Activated naive CD4-positive, alpha-beta T cell treated with anti-CD3 and anti-CD28 coated beads for 36 hours (primary cell): ENCODE data around the gene TFIP11. TPM values are rescaled to one million over a fixed set of nuclear protein-coding genes. Genes with fewer than 3 reads are reported as not detected.

ENCODE experiments used
- CTCF ChIA-PET: fragments of 350-600 bp; sonication (Branson Sonifier 250); formaldehyde crosslinking; loops from one replicate; lab custom pipeline; 2021; ENCODE audit warnings: antibody characterized with exemption; lab: Charles Lee
- DNase-seq: peaks from one replicate; pipeline ENCODE4 v3.0.0-alpha.2; 2020
- H3K27ac Mint-ChIP-seq: one replicate; pipeline ENCODE4 v1.8.0; 2021; ENCODE audit warnings: mild to moderate bottlenecking, mixed read lengths
- H3K27me3 Mint-ChIP-seq: one replicate; pipeline ENCODE4 v1.8.0; 2021; ENCODE audit warnings: low read depth, mixed read lengths
- H3K36me3 Mint-ChIP-seq: one replicate; pipeline ENCODE4 v1.8.0; 2021; ENCODE audit warnings: low read depth, mixed read lengths
- H3K4me1 Mint-ChIP-seq: one replicate; pipeline ENCODE4 v1.8.0; 2021; ENCODE audit warnings: low read depth, mixed read lengths
- H3K4me3 Mint-ChIP-seq: one replicate; pipeline ENCODE4 v1.8.0; 2021; ENCODE audit warnings: mild to moderate bottlenecking, moderate library complexity, mixed read lengths
- H3K9me3 Mint-ChIP-seq: one replicate; pipeline ENCODE4 v1.8.0; 2021; ENCODE audit warnings: mixed read lengths
- intact Hi-C: fragments of 100-400 bp; cut with micrococcal nuclease; formaldehyde crosslinking; loops from one replicate; pipeline ENCODE4 v1.15.1; 2023
- total RNA-seq, 2 experiments: library from RNA; stranded (reverse); gene quantifications; one replicate each; pipeline ENCODE4 v1.2.3, GENCODE V29; 2021

The TFIP11 gene
- total RNA-seq, 2 experiments from 2014 or later, result 33.3 to 34.4 TPM

- Mint-ChIP-seq H3K27ac (peak overlapping the region; percentile 84), H3K9me3 (no peaks in the 10 kb centered on the region), H3K4me3 (peak overlapping the region; percentile 82), H3K27me3 (no peaks in the 10 kb centered on the region), H3K36me3 (peaks cover 17% of the 10 kb centered on the region), H3K4me1 (peaks cover 60% of the 10 kb centered on the region)
- CTCF ChIA-PET, result interaction anchor here (0.6 to 1.7 kb wide), 6 partner anchors 20 to 189 kb away, joined by 3 to 5 read pairs (median 4); no protein-coding TSS in a partner anchor
- DNase-seq, result no peak
- intact Hi-C loops, result loop anchor here (1.0 to 5.0 kb wide), 3 partner anchors 55 to 107 kb away; partner anchors contain the start of gene TPST2
Observed at GRCh38 chr22:26483043-26483438, 29.2 kb downstream of the TFIP11 start.

DNA sequence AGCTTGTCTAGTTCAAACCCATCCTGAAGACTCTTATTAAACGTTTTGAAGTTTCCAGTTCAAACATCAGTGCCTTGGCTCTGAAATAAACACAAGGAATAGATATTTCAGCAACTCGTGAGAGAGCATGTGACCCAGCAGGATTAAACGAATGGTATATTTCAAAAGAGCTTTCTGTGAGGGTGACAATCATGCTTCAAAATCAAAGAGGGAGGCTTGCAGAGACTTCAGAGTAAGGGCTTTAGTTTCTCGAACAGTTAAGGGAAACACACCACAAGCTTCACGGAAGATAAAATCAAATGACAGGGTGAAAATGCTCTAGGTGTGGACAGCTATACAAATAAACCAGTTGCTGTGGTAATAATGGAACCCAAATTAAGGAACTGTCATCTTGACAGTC is 30.1 kb downstream of the TFIP11 start:
- H3K36me3 Mint-ChIP-seq, result peaks cover 26% of the 10 kb centered on the region
- intact Hi-C loops, result loop anchor here (5.0 kb wide), 1 partner anchor 85 kb away; no protein-coding TSS in a partner anchor

DNA sequence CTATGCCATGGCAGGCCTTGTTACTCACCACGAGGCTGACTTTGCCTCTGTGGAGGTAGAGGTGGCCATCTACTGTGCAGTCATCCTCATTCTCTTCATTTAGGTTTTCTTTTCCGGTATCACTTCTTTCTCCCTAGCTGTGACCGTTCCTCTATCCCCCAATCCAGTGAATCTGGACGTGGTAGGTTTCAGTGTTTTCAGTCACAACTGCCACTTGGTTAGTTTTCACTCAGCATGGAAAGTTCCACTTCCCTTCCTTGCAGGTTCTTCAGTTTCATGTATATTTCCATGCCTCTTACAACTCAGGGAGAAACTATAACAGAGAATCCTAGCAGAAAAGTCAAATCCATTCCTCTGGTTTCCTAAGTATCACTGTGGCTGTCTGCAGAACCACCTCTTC is 30.6 kb downstream of the TFIP11 start:
- intact Hi-C loops, result loop anchor here (5.0 kb wide), 1 partner anchor 84 kb away; no protein-coding TSS in a partner anchor
- Mint-ChIP-seq H3K4me3 (peak overlapping the region; percentile 82), H3K9me3 (no peaks in the 10 kb centered on the region), H3K36me3 (peaks cover 29% of the 10 kb centered on the region), H3K4me1 (peaks cover 72% of the 10 kb centered on the region), H3K27ac (peak overlapping the region; percentile 84), H3K27me3 (no peaks in the 10 kb centered on the region)
- DNase-seq, result peak; percentile 19
- CTCF ChIA-PET, result interaction anchor here (0.6 to 2.3 kb wide), 7 partner anchors 19 to 169 kb away, joined by 3 to 10 read pairs (median 4); no protein-coding TSS in a partner anchor

More for the DNA sequence above, 30.1 kb downstream of the TFIP11 start:
- no peak for DNase-seq
- no peaks in the 10 kb centered on the region for H3K27me3 Mint-ChIP-seq
- CTCF ChIA-PET, result interaction anchor here (0.6 to 2.3 kb wide), 7 partner anchors 19 to 168 kb away, joined by 3 to 10 read pairs (median 5); no protein-coding TSS in a partner anchor
- peaks cover 69% of the 10 kb centered on the region for H3K4me1 Mint-ChIP-seq
- H3K4me3 Mint-ChIP-seq, result peak overlapping the region; percentile 82
- no peaks in the 10 kb centered on the region for H3K9me3 Mint-ChIP-seq
- H3K27ac Mint-ChIP-seq, result peak overlapping the region; percentile 84

- H3K4me3 Mint-ChIP-seq, result peak overlapping the region; percentile 54
- H3K27me3 Mint-ChIP-seq, result no peaks in the 10 kb centered on the region
- H3K36me3 Mint-ChIP-seq, result peaks cover 32% of the 10 kb centered on the region
- DNase-seq, result no peak
- no peaks in the 10 kb centered on the region for H3K9me3 Mint-ChIP-seq
- H3K27ac Mint-ChIP-seq, result no peak overlapping the region
- intact Hi-C loops, result loop anchor here (5.0 kb wide), 1 partner anchor 84 kb away; no protein-coding TSS in a partner anchor
- CTCF ChIA-PET, result interaction anchor here (1.2 to 2.3 kb wide), 6 partner anchors 18 to 115 kb away, joined by 3 to 10 read pairs (median 4); no protein-coding TSS in a partner anchor
- peaks cover 72% of the 10 kb centered on the region for H3K4me1 Mint-ChIP-seq
Observed at GRCh38 chr22:26481112-26481693, 31.1 kb downstream of the TFIP11 start.

DNA sequence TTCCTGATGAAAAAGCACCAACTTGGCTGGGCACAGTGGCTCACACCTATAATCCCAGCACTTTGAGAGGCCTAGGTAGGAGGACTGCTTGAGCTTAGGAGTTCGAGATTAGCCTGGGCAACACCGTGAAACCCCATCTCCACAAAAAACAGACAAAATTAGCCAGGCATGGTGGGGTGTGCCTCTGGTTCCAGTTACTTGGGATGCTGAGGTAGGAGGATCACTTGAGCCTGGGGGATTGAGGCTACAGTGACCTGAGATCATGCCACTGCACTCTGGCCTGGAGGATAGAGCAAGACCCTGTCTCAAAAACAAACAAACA is 31.7 kb downstream of the TFIP11 start:
- Mint-ChIP-seq H3K9me3 (no peaks in the 10 kb centered on the region), H3K27ac (no peak overlapping the region), H3K36me3 (peaks cover 32% of the 10 kb centered on the region), H3K4me1 (peaks cover 66% of the 10 kb centered on the region), H3K4me3 (peak overlapping the region; percentile 54), H3K27me3 (no peaks in the 10 kb centered on the region)
- CTCF ChIA-PET, result interaction anchor here (1.2 to 2.3 kb wide), 4 partner anchors 19 to 115 kb away, joined by 3 to 10 read pairs (median 4); no protein-coding TSS in a partner anchor
- no peak for DNase-seq
- intact Hi-C loops, result loop anchor here (5.0 kb wide), 1 partner anchor 83 kb away; no protein-coding TSS in a partner anchor

DNA sequence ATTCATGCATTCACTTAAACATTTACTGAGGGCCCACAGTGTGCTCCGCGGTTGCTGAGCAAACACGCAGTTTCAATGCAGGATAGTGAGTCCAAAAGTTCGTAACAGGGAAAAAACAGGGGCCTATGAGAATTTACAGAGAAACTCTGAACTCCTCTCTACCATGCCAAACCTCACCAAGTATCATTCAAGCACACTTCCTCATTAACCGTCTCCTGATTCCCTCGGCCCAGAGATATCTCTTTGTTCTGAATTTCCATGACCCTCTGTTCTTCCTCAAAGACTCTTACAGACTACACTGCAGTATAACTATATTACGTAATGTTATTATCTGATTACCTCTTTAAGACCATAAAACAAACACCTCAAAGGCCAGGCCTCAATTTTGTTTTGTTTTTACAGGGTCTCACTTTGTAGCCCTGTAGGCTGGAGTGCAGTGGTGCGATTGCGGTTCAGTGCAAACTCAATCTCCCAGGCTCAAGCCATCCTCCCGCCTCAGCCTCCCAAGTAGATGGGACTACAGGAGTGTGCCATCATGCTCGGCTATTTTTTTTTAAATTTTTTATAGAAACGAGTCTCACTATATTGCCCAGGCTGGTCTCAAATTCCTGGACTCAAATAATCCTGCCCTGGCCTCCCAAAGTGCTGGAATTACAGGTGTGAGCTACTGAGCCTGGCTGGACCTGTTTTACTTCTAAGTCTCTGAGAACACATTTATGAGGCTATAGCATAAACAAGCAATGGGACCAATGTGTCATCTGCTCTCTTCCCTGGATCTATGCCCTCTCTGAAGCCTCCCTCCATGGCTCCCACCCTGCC is 32.3 kb downstream of the TFIP11 start:
- CTCF ChIA-PET, result interaction anchor here (0.6 to 2.3 kb wide), 9 partner anchors 9 to 1439 kb away, joined by 3 to 11 read pairs (median 4); partner anchors contain the start of gene PITPNB
- H3K36me3 Mint-ChIP-seq, result peaks cover 32% of the 10 kb centered on the region
- peaks cover 61% of the 10 kb centered on the region for H3K4me1 Mint-ChIP-seq
- H3K27ac Mint-ChIP-seq, result peak overlapping the region; percentile 15
- no peak for DNase-seq
- peak overlapping the region; percentile 70 for H3K4me3 Mint-ChIP-seq
- no peaks in the 10 kb centered on the region for H3K9me3 Mint-ChIP-seq
- intact Hi-C loops, result loop anchor here (1.0 to 5.0 kb wide), 2 partner anchors 83 to 192 kb away; no protein-coding TSS in a partner anchor
- H3K27me3 Mint-ChIP-seq, result no peaks in the 10 kb centered on the region

- Mint-ChIP-seq H3K27me3 (no peaks in the 10 kb centered on the region), H3K36me3 (peaks cover 38% of the 10 kb centered on the region), H3K4me1 (peaks cover 59% of the 10 kb centered on the region), H3K27ac (peak overlapping the region; percentile 15), H3K4me3 (peak overlapping the region; percentile 70), H3K9me3 (no peaks in the 10 kb centered on the region)
- intact Hi-C loops, result loop anchor here (1.0 kb wide), 1 partner anchor 193 kb away; no protein-coding TSS in a partner anchor
- no peak for DNase-seq
- CTCF ChIA-PET, result interaction anchor here (0.6 to 1.6 kb wide), 10 partner anchors 8 to 1440 kb away, joined by 3 to 11 read pairs (median 4); partner anchors contain the start of gene PITPNB
Observed at GRCh38 chr22:26479043-26479791, 33.1 kb downstream of the TFIP11 start.

DNA sequence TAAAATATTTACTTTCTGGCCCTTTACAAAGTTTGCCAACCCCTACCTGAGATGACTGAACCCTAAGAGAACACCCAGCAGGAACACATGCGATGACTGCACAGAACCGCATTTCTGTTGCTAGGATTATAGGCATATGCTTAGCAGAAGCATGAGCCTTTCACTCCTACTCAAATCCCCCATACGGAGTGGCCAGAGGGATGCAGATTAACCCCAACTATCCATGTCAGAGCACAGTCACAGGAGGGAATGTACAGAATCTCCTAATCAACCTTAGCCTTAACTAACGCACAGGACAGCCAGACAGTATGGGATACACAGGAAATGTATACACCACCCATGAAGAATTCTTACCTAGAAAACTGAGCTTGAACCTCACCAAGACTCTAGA is 34.9 kb downstream of the TFIP11 start:
- CTCF ChIA-PET, result interaction anchor here (0.8 kb wide), 1 partner anchor 47 kb away, joined by 3 read pairs; no protein-coding TSS in a partner anchor
- Mint-ChIP-seq H3K4me1 (peaks cover 52% of the 10 kb centered on the region), H3K27me3 (no peaks in the 10 kb centered on the region), H3K4me3 (no peak overlapping the region), H3K27ac (no peak overlapping the region), H3K36me3 (peaks cover 49% of the 10 kb centered on the region), H3K9me3 (no peaks in the 10 kb centered on the region)
- intact Hi-C loops, result no loop called here
- DNase-seq, result no peak

DNA sequence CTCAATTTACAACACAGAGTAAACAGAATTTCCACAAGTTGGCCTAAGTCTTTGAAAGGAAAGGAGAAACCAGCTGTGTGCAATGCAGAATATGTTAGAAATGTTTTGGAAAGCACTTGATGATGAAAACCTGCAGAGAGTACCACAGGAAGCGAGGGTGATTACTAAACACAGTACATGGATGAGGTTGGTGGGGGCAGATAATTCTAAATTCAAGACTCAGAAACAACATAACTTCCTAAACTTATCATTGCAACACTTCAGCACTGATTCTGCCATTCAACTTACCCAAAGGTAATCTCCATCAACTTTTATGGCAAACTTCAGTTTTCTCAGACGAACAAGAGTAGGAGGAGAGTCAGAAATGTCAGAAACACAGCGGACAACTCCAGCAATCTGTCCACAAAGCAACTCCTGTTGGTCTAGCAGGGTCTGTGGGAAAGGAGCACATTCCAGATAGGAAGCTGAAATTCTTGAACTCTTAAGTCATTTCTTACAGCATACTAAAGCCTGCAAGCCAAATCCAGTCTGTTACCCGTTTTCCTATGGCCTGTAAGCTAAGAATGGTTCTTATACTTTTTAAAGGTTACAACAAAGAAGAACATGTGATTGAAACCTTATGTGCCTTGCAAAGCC is 35.5 kb downstream of the TFIP11 start:
- Mint-ChIP-seq H3K27ac (no peak overlapping the region), H3K9me3 (no peaks in the 10 kb centered on the region), H3K36me3 (peaks cover 55% of the 10 kb centered on the region), H3K4me3 (no peak overlapping the region), H3K4me1 (peaks cover 47% of the 10 kb centered on the region), H3K27me3 (no peaks in the 10 kb centered on the region)
- intact Hi-C loops, result no loop called here
- CTCF ChIA-PET, result no interaction called here
- DNase-seq, result no peak

DNA sequence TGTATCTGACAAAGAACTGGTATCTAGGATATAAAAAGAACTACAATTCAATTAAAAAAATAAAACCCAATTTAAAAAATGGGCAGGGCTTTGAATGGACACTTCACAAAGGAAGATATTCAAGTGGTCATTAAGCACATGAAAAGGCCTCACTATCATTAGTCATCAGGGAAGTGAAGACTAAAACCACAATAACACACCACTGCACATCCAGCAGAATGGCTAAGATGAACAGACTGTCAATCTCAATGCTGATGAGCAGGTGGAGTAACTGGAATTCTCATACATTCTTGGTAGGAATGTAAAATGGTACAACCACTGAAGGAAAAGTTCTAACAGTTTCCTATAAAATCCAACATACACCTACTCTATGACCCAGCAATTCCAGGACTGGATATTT is 37.6 kb downstream of the TFIP11 start:
- Mint-ChIP-seq H3K4me1 (peaks cover 28% of the 10 kb centered on the region), H3K9me3 (no peaks in the 10 kb centered on the region), H3K27ac (no peak overlapping the region), H3K27me3 (no peaks in the 10 kb centered on the region), H3K4me3 (no peak overlapping the region), H3K36me3 (peaks cover 53% of the 10 kb centered on the region)
- CTCF ChIA-PET, result interaction anchor here (0.6 to 0.7 kb wide), 4 partner anchors 14 to 190 kb away, joined by 3 to 11 read pairs (median 3); no protein-coding TSS in a partner anchor
- intact Hi-C loops, result no loop called here
- no peak for DNase-seq

DNA sequence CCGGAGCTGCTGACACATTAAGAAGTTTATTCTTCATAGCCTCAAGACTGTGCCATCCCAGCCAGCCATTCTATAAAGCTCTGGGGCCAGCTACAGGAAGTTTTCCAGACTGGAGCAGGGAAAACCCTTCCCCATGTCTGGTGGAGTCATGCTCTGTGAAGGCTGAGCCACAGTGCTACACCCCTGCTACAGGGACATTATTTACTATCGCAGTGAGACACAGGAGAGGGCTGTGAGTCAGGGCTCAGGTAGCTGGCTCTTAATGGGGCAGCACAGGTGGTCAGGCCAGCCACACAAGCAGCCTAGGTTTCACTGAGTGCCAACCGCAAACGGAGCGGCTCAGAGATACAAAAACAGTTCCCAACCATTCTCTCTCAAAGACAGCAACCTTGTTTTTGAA is 40.8 kb downstream of the TFIP11 start:
- Mint-ChIP-seq H3K4me1 (peaks cover 4% of the 10 kb centered on the region), H3K27ac (no peak overlapping the region), H3K4me3 (no peak overlapping the region), H3K9me3 (no peaks in the 10 kb centered on the region), H3K27me3 (no peaks in the 10 kb centered on the region), H3K36me3 (peaks cover 47% of the 10 kb centered on the region)
- intact Hi-C loops, result no loop called here
- no peak for DNase-seq
- CTCF ChIA-PET, result interaction anchor here (1.1 to 1.6 kb wide), 3 partner anchors 8 to 104 kb away, joined by 3 read pairs; no protein-coding TSS in a partner anchor
